Karpas-422 (cell line): ENCODE results near the gene HPSE2. TPM values are rescaled to one million over a fixed set of nuclear protein-coding genes. Genes with fewer than 3 reads are reported as not detected.

Experiments used
- DNase-seq: peaks from one replicate; pipeline ENCODE4 v3.0.0-alpha.2; 2015
- H2AFZ ChIP-seq: fragments of 200-600 bp; sonication (generic); 2 replicates; pipeline ENCODE4 v1.6.1; 2014; ENCODE audit warnings: antibody characterized with exemption, low read length, mixed read lengths
- H3K27ac ChIP-seq: fragments of 200-600 bp; sonication (generic); 2 replicates; pipeline ENCODE4 v1.5.1; 2014; ENCODE audit warnings: mild to moderate bottlenecking, low read length, moderate library complexity
- H3K27me3 ChIP-seq: fragments of 200-600 bp; sonication (generic); 2 replicates; pipeline ENCODE4 v1.6.1; 2014; ENCODE audit warnings: low read length, mixed read lengths
- H3K36me3 ChIP-seq: fragments of 200-600 bp; sonication (generic); 2 replicates; pipeline ENCODE4 v1.6.1; 2014; ENCODE audit warnings: low read length, mixed read lengths; ENCODE audit not compliant: insufficient read depth
- H3K4me1 ChIP-seq: fragments of 200-600 bp; sonication (generic); 2 replicates; pipeline ENCODE4 v1.6.1; 2014; ENCODE audit warnings: mild to moderate bottlenecking, low read length, mixed read lengths
- H3K4me2 ChIP-seq: fragments of 200-600 bp; sonication (generic); 2 replicates; pipeline ENCODE4 v1.6.1; 2014; ENCODE audit warnings: low read length, low read depth, mild to moderate bottlenecking; ENCODE audit not compliant: poor library complexity, severe bottlenecking
- H3K4me3 ChIP-seq: fragments of 200-600 bp; sonication (generic); 2 replicates; pipeline ENCODE4 v1.5.1; 2014; ENCODE audit warnings: mild to moderate bottlenecking, antibody characterized with exemption, low read length, mixed read lengths
- H3K79me2 ChIP-seq: fragments of 200-600 bp; sonication (generic); 2 replicates; pipeline ENCODE4 v1.6.1; 2014; ENCODE audit warnings: mild to moderate bottlenecking, low read length, mixed read lengths
- H3K9ac ChIP-seq: fragments of 200-600 bp; sonication (generic); 2 replicates; pipeline ENCODE4 v1.6.0; 2014; ENCODE audit warnings: low read length
- H3K9me2 ChIP-seq: fragments of 200-600 bp; sonication (generic), shearing (Covaris generic); replicated peaks from 2 replicates; pipeline ENCODE4 v1.6.0; 2014; ENCODE audit warnings: mild to moderate bottlenecking, low read length, moderate library complexity; ENCODE audit not compliant: insufficient read depth
- H3K9me3 ChIP-seq: fragments of 300-700, 200-600 bp; sonication (generic); 2 replicates; pipeline ENCODE4 v1.6.1; 2014; ENCODE audit warnings: low read length, mixed read lengths
- H4K20me1 ChIP-seq: fragments of 200-600 bp; sonication (generic); 2 replicates; pipeline ENCODE4 v1.6.1; 2014; ENCODE audit warnings: mild to moderate bottlenecking, antibody characterized with exemption, low read length, low read depth; ENCODE audit not compliant: insufficient read depth
- total RNA-seq: library from RNA; depleted of rRNA; stranded (reverse); fragments of >200 nt; shearing (Covaris generic); gene quantifications from 2 replicates; pipeline ENCODE4 v1.2.3, GENCODE V29; 2014; ENCODE audit warnings: low replicate concordance

The HPSE2 gene
- total RNA-seq, 1 experiment from 2014 or later, result not detected

DNA sequence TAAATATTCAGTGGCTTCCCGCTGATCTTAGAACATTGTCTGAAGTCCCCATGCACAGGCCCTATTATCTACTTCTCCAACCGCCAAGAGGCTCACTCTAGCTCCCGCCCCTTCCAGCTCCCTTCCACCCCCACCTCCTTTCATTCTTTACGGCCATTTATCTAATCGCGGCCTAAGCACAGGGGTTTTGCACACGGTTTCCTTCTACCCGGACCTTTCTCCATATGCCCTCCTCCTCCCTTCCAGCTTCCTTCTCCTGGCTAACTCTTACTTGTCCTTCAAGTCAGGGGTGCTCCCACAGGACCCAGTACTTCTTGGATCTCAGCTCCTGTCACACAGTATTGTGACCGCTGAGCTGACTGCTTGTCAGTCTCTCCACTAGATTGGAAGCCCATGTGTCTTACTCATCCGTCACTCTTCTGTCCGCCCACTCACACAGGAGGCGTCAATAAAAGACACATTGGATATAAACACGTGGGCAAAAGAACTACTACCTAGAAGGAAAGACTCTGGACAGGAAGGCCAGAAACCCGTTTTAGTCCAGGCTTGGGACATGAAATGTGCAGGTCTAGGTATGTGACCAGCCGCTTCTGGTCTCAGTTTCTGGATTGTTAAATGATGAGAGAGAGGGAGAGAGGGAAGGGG, 768.7 kb downstream of the HPSE2 start:
- Histone ChIP-seq H3K27me3 (no peaks in the 10 kb centered on the region), H4K20me1 (no peaks in the 10 kb centered on the region), H2AFZ (peak overlapping the region; percentile 54; the same call in 1 of the 2 replicates), H3K9ac (no peak overlapping the region), H3K9me2 (no peaks in the 10 kb centered on the region), H3K9me3 (no peaks in the 10 kb centered on the region), H3K4me2 (no peak overlapping the region), H3K4me1 (peaks cover 7% of the 10 kb centered on the region), H3K4me3 (no peak overlapping the region), H3K27ac (no peak overlapping the region), H3K79me2 (no peaks in the 10 kb centered on the region), H3K36me3 (no peaks in the 10 kb centered on the region)
- no peak for DNase-seq

DNA sequence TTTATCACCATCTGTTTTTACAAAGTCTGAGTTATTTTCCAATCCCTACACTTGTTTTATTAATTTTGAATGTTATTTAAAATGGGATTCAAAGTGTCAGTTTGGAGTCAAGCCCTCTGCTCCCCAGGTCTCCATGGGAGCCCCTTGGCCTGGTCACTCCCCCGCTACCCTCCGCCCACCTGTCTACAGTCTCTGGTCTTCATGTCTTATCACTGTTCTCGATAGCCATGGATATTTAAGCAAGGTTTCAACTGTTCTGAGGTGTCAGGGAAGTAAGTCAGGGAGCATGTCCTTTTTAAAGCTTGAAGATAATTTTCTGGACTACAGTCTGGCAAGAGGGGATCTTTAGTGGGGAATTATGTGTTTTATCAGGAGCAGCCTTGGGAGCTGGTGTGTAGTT, 769.8 kb downstream of the HPSE2 start:
- no peak overlapping the region for H2AFZ ChIP-seq
- H3K27me3 ChIP-seq, result no peaks in the 10 kb centered on the region
- no peaks in the 10 kb centered on the region for H3K9me2 ChIP-seq
- no peak overlapping the region for H3K9ac ChIP-seq
- H3K36me3 ChIP-seq, result no peaks in the 10 kb centered on the region
- H3K79me2 ChIP-seq, result no peaks in the 10 kb centered on the region
- peaks cover 7% of the 10 kb centered on the region for H3K4me1 ChIP-seq
- no peaks in the 10 kb centered on the region for H4K20me1 ChIP-seq
- DNase-seq, result no peak
- no peaks in the 10 kb centered on the region for H3K9me3 ChIP-seq
- no peak overlapping the region for H3K27ac ChIP-seq
- H3K4me2 ChIP-seq, result no peak overlapping the region
- H3K4me3 ChIP-seq, result no peak overlapping the region

DNA sequence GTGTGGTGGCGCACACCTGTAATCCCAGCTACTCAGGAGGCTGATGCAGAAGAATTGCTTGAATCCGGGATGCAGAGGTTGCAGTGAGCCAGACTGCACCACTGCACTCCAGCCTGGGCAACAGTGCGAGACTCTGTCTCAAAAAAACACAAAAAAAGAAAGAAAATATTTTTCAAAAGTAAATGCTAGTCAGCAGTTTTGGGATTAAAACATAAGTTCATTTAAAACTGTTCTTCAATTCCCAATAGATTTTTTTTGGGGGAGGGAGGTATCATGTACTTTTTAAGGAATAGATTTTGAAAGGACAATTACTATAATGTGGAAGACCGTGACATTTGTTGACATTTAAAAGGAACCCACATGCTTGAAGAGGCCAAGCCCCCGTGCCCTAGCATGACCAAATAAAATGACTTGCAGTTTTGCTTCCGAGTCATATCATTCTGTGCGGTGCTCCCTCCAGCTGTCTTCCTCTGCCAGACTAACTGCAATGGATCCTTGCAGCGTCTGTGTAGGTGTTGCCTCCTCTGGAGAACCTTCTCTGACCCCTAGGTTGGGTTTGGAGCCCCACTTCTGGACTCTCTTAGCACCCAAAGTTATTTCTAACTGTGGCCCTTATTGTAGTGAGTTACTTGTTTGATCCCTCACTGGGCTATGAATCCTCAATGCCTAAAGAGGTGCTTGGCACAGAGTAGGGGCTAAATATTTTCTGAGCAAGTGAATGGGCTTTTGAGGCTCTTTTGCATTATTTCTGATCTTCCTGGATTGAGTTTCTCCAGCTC, 771.5 kb downstream of the HPSE2 start:
- Histone ChIP-seq H3K4me2 (no peak overlapping the region), H3K4me3 (no peak overlapping the region), H4K20me1 (no peaks in the 10 kb centered on the region), H3K9me3 (no peaks in the 10 kb centered on the region), H2AFZ (no peak overlapping the region), H3K4me1 (peaks cover 7% of the 10 kb centered on the region), H3K27ac (no peak overlapping the region), H3K27me3 (no peaks in the 10 kb centered on the region), H3K36me3 (no peaks in the 10 kb centered on the region), H3K79me2 (no peaks in the 10 kb centered on the region), H3K9ac (no peak overlapping the region), H3K9me2 (no peaks in the 10 kb centered on the region)
- DNase-seq, result no peak

DNA sequence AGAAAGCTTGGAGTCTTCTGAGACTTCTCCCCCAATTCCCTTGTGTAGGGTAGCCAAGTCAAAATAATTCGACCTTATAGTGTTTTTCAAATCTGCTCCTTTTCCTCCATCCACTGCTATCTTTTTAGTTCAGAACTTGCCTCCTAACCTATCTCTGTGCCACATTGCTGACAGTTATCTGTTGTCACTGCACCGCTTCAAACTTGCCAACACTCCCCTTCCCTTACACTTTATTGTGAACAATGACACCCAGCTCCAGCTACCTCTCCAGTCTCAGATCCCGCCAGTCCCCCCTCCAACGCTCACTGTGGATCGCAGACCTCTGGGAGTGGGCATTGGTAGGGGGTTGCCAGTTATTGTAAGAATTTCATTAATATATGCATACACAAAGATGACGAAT, 772.6 kb downstream of the HPSE2 start:
- Histone ChIP-seq H3K9me3 (no peaks in the 10 kb centered on the region), H3K36me3 (no peaks in the 10 kb centered on the region), H3K4me1 (peaks cover 5% of the 10 kb centered on the region), H3K9ac (no peak overlapping the region), H3K27ac (no peak overlapping the region), H3K9me2 (no peaks in the 10 kb centered on the region), H4K20me1 (no peaks in the 10 kb centered on the region), H3K27me3 (no peaks in the 10 kb centered on the region), H3K4me2 (no peak overlapping the region), H2AFZ (no peak overlapping the region), H3K79me2 (no peaks in the 10 kb centered on the region), H3K4me3 (no peak overlapping the region)
- DNase-seq, result no peak

DNA sequence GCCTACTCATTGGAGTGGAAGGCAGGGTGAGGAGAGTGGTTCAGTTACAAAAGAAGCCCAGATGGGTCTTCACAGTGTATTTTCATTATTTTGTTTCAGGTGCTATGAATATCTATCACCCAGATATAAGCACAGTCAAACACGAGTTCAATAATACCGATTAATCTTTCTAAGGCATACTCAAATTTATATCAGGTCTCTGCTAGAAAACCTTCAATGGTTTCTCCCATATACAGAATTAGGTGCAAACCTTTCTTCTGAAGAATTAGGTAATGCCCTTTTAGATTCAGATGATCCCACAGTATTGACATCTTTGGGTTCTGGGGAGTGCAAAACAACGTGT, 774.2 kb downstream of the HPSE2 start:
- Histone ChIP-seq H3K36me3 (no peaks in the 10 kb centered on the region), H3K9me3 (no peaks in the 10 kb centered on the region), H2AFZ (no peak overlapping the region), H3K9me2 (no peaks in the 10 kb centered on the region), H3K9ac (no peak overlapping the region), H3K4me3 (no peak overlapping the region), H3K79me2 (no peaks in the 10 kb centered on the region), H3K27ac (no peak overlapping the region), H3K27me3 (no peaks in the 10 kb centered on the region), H3K4me1 (no peaks in the 10 kb centered on the region), H3K4me2 (no peak overlapping the region), H4K20me1 (no peaks in the 10 kb centered on the region)
- DNase-seq, result no peak

DNA sequence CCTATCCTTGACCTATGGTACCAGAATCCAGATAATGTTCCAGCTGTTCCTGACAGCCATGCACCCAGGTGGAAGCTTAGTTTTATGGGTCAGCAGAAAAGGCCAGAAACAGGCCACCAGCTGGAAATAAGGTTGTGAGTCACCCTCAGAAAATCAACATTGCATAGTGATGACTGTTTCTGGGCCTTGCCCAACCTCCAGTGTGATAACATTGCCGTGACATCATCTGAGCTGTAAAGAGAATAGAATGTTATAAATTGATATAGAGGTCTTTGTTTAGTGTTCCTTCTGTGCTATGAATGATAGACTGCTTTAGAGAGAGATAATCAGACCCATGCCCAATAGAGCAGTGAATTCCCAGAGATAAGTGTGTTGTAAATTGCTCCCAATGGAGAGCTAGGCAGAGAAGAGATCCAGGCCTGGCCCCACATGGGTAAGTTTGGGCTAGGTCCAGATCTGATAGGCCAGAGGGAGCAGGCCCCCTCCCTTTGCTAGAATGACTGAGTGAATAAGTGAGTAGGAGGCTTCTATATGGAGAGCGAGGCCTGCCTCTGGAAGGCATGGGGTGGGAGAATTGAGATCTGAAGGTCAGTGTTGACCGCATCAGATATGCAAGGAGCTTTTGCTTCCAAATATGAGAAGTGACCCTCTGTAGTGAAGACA, 774.7 kb downstream of the HPSE2 start:
- Histone ChIP-seq H4K20me1 (no peaks in the 10 kb centered on the region), H3K9me3 (no peaks in the 10 kb centered on the region), H3K27ac (no peak overlapping the region), H3K79me2 (no peaks in the 10 kb centered on the region), H3K27me3 (no peaks in the 10 kb centered on the region), H2AFZ (no peak overlapping the region), H3K4me3 (no peak overlapping the region), H3K9me2 (no peaks in the 10 kb centered on the region), H3K4me2 (no peak overlapping the region), H3K9ac (no peak overlapping the region), H3K36me3 (no peaks in the 10 kb centered on the region), H3K4me1 (no peaks in the 10 kb centered on the region)
- no peak for DNase-seq

DNA sequence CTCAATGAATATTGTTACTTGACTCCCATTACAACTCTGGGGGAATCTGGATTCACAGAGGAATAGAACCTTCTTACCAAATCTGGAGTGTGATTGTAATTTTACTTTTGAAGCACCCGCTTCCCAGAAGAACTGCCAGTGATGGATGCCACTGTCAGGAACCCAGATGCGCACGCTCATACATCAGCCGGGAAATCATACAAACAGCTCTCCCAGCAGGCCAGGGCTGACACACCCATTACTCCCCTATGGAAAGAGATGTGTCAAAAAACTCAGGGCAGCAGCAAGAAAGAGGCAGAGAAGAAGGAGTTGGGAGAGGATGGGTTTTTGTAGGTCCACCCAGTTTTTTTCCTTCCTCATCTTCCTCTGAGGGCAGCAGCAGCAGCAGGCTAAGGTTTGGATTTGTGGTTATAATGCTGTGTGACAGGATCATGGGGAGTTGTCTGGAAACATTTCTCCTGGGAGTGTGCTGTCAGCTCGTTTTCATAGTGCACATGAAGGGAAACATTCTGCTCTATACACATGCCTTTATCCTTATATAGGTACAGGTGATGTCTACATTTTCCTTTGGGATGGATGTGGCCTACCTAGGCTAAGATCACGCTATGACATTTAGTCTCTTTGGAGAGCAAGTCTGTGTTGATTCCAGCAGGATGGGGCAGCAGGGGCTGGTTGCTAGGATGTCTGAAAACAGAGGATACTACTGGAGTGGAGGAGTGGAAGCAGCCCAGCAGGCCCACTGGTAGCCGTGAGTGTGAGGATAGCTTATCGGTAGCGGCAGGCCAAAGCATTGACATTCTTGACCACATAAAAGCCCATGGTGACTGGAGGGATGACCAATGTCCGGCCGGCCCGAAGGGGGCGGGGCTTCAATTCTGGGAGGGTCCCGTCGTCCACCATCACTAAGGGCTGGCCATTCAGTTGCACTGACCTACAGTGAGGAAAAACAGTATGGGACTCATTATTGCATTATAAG, 776.6 kb downstream of the HPSE2 start:
- no peaks in the 10 kb centered on the region for H3K9me3 ChIP-seq
- H3K36me3 ChIP-seq, result no peaks in the 10 kb centered on the region
- no peak overlapping the region for H2AFZ ChIP-seq
- no peaks in the 10 kb centered on the region for H4K20me1 ChIP-seq
- no peaks in the 10 kb centered on the region for H3K4me1 ChIP-seq
- no peak for DNase-seq
- H3K27me3 ChIP-seq, result no peaks in the 10 kb centered on the region
- H3K79me2 ChIP-seq, result no peaks in the 10 kb centered on the region
- H3K9me2 ChIP-seq, result no peaks in the 10 kb centered on the region
- no peak overlapping the region for H3K27ac ChIP-seq
- H3K9ac ChIP-seq, result no peak overlapping the region
- no peak overlapping the region for H3K4me2 ChIP-seq
- no peak overlapping the region for H3K4me3 ChIP-seq
